GM19455 (cell line): Measurements from ENCODE around the gene AK8.

Experiments
- ATAC-seq: cut with Tn5 transposase; IDR thresholded peaks from one replicate; pipeline ENCODE4 v1.9.1; 2021; ENCODE audit not compliant: unreplicated experiment

Gene AK8

GRCh38 chr9:132826621-132827365 lies 51.3 kb downstream of the AK8 start:
- ATAC-seq, result no peak

GRCh38 chr9:132826131-132826530 lies 52.0 kb downstream of the AK8 start:
- ATAC-seq, result no peak

- no peak for ATAC-seq
These were observed 52.7 kb downstream of the AK8 start for GRCh38 chr9:132825430-132825829.

- ATAC-seq, result no peak
These were observed 53.1 kb downstream of the AK8 start for GRCh38 chr9:132824951-132825350.

GRCh38 chr9:132824151-132824550 lies 53.9 kb downstream of the AK8 start:
- no peak for ATAC-seq

- no peak for ATAC-seq
These were observed 54.5 kb downstream of the AK8 start for GRCh38 chr9:132823370-132824145.

GRCh38 chr9:132820169-132820944 lies 57.7 kb downstream of the AK8 start:
- ATAC-seq, result no peak

- no peak for ATAC-seq
These were observed 59.5 kb downstream of the AK8 start for GRCh38 chr9:132818588-132818987.

- ATAC-seq, result no peak
These were observed 63.1 kb downstream of the AK8 start for GRCh38 chr9:132814937-132815336.

- no peak for ATAC-seq
These were observed 64.8 kb downstream of the AK8 start for GRCh38 chr9:132813115-132813771.

- ATAC-seq, result no peak
These were observed 66.1 kb downstream of the AK8 start for GRCh38 chr9:132811985-132812384.

GRCh38 chr9:132810314-132810713 lies 67.8 kb downstream of the AK8 start:
- ATAC-seq, result no peak

- no peak for ATAC-seq
These were observed 68.3 kb downstream of the AK8 start for GRCh38 chr9:132809677-132810271.

- no peak for ATAC-seq
These were observed 69.4 kb downstream of the AK8 start for GRCh38 chr9:132808645-132809044.

- ATAC-seq, result no peak
These were observed 71.2 kb downstream of the AK8 start for GRCh38 chr9:132806723-132807421.

GRCh38 chr9:132806306-132806705 lies 71.8 kb downstream of the AK8 start:
- no peak for ATAC-seq

- no peak for ATAC-seq
These were observed 73.3 kb downstream of the AK8 start for GRCh38 chr9:132804576-132805295.

- ATAC-seq, result no peak
These were observed 75.8 kb downstream of the AK8 start for GRCh38 chr9:132802121-132802795.

- ATAC-seq, result no peak
These were observed 76.4 kb downstream of the AK8 start for GRCh38 chr9:132801659-132802058.
